Measurements from ENCODE around the gene GALNS. TPM values are rescaled to one million over a fixed set of nuclear protein-coding genes. Genes with fewer than 3 reads are reported as not detected.
"Not testable (repeated sequence)": the region's sequence is repeated elsewhere in the genome, so short reads cannot be mapped to it uniquely, and the experiment has no call there.

The GALNS gene
- total RNA-seq, 1 experiment from 2014 or later = 62.3 TPM

- no peaks in the 10 kb centered on the region for H3K79me2 ChIP-seq (ENCODE audit: low read depth)
- H3K4me1 ChIP-seq (replicated peaks; ENCODE audit: insufficient read depth) = no peaks in the 10 kb centered on the region
- intact Hi-C loops (cut with micrococcal nuclease; ENCODE audit: unreplicated experiment) = no loop called here
- H3K27me3 ChIP-seq (ENCODE audit: insufficient read depth, low read depth) = no peaks in the 10 kb centered on the region
- no TSS peak for BruUV-seq (replicated peaks)
- H3K27ac ChIP-seq = no peak overlapping the region
- H3K4me2 ChIP-seq = no peak overlapping the region
- DNase-seq = no peak
- no peaks in the 10 kb centered on the region for H3K9me3 ChIP-seq (ENCODE audit: insufficient read depth, low read depth)
- no peaks in the 10 kb centered on the region for H4K20me1 ChIP-seq (ENCODE audit: insufficient read depth)
- peaks cover 4% of the 10 kb centered on the region; the same call in 1 of the 2 replicates for H3F3A ChIP-seq (ENCODE audit: insufficient read depth, low read depth)
- H3K36me3 ChIP-seq (ENCODE audit: low read depth) = no peaks in the 10 kb centered on the region
- no peak for TF ChIP-seq EZH2 (IDR thresholded peaks at IDR 0.05; ENCODE audit: low read depth)
- TF ChIP-seq, protein P1, sequence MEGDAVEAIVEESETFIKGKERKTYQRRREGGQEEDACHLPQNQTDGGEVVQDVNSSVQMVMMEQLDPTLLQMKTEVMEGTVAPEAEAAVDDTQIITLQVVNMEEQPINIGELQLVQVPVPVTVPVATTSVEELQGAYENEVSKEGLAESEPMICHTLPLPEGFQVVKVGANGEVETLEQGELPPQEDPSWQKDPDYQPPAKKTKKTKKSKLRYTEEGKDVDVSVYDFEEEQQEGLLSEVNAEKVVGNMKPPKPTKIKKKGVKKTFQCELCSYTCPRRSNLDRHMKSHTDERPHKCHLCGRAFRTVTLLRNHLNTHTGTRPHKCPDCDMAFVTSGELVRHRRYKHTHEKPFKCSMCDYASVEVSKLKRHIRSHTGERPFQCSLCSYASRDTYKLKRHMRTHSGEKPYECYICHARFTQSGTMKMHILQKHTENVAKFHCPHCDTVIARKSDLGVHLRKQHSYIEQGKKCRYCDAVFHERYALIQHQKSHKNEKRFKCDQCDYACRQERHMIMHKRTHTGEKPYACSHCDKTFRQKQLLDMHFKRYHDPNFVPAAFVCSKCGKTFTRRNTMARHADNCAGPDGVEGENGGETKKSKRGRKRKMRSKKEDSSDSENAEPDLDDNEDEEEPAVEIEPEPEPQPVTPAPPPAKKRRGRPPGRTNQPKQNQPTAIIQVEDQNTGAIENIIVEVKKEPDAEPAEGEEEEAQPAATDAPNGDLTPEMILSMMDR (conservative IDR thresholded peaks at IDR 0.05) = no peak
- ChIA-PET CTCF (no interaction called here), POLR2A (ENCODE audit: unreplicated experiment) (no interaction called here)
- no peaks in the 10 kb centered on the region for H3K9me2 ChIP-seq (ENCODE audit: insufficient read depth)
- no peak overlapping the region for H2AFZ ChIP-seq
- H3K4me3 ChIP-seq = no peak overlapping the region
Observed at GRCh38 chr16:88792078-88792550, 64.6 kb downstream of the GALNS start.

DNA sequence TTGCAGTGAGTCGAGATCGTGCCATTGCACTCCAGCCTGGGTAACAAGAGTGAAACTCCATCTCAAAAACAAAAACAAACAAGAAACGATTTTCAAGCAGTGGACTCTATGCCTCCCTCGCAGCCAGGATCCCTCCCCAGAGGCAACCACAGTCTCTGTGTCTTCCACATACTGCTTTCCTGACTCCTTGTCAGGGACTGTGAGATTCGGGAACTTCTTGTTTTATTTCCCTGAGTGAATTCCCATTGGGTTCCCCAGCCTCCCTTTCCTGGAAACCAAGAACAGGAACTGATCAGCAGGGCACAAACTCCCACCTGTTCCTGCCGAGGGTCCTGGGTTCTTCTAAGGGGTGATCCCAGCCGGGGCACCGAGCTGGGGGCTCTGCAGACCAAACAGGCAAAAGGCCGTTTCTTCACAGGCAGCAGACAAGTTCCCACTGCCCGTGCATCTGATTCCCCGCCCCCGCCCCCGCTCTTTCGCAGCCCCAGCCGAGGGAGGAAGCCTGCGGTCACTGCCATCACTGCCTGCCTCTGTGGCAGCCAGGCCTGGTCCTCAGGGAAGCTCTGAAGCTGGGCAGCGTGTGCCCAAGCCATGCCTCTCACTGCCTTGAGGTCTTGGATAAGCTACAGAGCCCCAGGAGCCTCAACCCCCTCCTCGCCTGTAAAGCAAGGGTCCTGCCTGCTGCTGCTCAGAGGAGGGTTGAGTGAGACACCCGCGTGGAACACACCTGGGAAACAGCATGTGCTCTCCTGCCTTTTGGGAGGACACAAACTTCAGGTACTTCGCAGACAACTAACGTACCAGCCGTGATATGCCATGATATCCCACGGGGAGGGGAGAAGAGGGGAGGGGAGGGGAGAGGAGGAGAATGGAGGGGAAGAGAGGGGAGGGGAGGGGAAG, 66.2 kb downstream of the GALNS start:
- no peak for DNase-seq
- Histone ChIP-seq H3K9me3 (ENCODE audit: insufficient read depth, low read depth) (no peaks in the 10 kb centered on the region), H3K36me3 (ENCODE audit: low read depth) (no peaks in the 10 kb centered on the region), H4K20me1 (ENCODE audit: insufficient read depth) (no peaks in the 10 kb centered on the region), H3K9me2 (ENCODE audit: insufficient read depth) (no peaks in the 10 kb centered on the region), H3K79me2 (ENCODE audit: low read depth) (no peaks in the 10 kb centered on the region), H2AFZ (no peak overlapping the region), H3K4me1 (replicated peaks; ENCODE audit: insufficient read depth) (no peaks in the 10 kb centered on the region), H3K27ac (no peak overlapping the region), H3F3A (ENCODE audit: insufficient read depth, low read depth) (peaks cover 6% of the 10 kb centered on the region; the same call in 1 of the 2 replicates), H3K27me3 (ENCODE audit: insufficient read depth, low read depth) (no peaks in the 10 kb centered on the region), H3K4me3 (no peak overlapping the region), H3K4me2 (no peak overlapping the region)
- BruUV-seq (replicated peaks) = no TSS peak
- CTCF ChIA-PET = no interaction called here
- intact Hi-C loops (cut with micrococcal nuclease; ENCODE audit: unreplicated experiment) = no loop called here
- POLR2A ChIA-PET (ENCODE audit: unreplicated experiment) = no interaction called here
- TF ChIP-seq, protein P1 (conservative IDR thresholded peaks at IDR 0.05) = no peak
- no peak for TF ChIP-seq EZH2 (IDR thresholded peaks at IDR 0.05; ENCODE audit: low read depth)

DNA sequence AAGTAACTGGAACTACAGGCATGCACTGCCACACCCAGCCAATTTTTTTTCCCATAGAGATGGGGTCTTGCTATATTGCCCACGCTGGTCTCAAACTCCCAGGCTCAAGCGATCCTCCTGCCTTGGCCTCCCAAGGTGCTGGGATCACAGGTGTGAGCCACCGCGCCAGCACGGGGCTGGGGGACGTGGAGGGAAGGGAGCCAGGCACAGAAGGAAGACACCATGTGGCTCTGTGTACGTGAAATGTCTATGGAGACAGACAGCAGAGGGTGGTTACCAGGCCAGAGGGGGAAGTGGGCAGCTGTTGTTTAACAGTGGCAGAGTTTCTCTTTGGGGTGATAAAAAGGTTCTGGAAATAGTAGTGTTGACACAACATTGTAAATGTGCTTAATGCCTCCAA, 67.2 kb downstream of the GALNS start:
- no peaks in the 10 kb centered on the region for H3K9me3 ChIP-seq (ENCODE audit: insufficient read depth, low read depth)
- POLR2A ChIA-PET (ENCODE audit: unreplicated experiment) = no interaction called here
- no peak overlapping the region for H3K4me3 ChIP-seq
- H3K79me2 ChIP-seq (ENCODE audit: low read depth) = no peaks in the 10 kb centered on the region
- no peaks in the 10 kb centered on the region for H3K36me3 ChIP-seq (ENCODE audit: low read depth)
- no peak overlapping the region for H3K4me2 ChIP-seq
- DNase-seq = no peak
- BruUV-seq (replicated peaks) = no TSS peak
- H3K27me3 ChIP-seq (ENCODE audit: insufficient read depth, low read depth) = no peaks in the 10 kb centered on the region
- no peak overlapping the region for H2AFZ ChIP-seq
- H4K20me1 ChIP-seq (ENCODE audit: insufficient read depth) = no peaks in the 10 kb centered on the region
- no peak for TF ChIP-seq EZH2 (IDR thresholded peaks at IDR 0.05; ENCODE audit: low read depth)
- TF ChIP-seq, protein P1 (conservative IDR thresholded peaks at IDR 0.05) = no peak
- H3K9me2 ChIP-seq (ENCODE audit: insufficient read depth) = no peaks in the 10 kb centered on the region
- intact Hi-C loops (cut with micrococcal nuclease; ENCODE audit: unreplicated experiment) = no loop called here
- CTCF ChIA-PET = no interaction called here
- H3K4me1 ChIP-seq (replicated peaks; ENCODE audit: insufficient read depth) = no peaks in the 10 kb centered on the region
- H3K27ac ChIP-seq = no peak overlapping the region
- H3F3A ChIP-seq (ENCODE audit: insufficient read depth, low read depth) = peaks cover 6% of the 10 kb centered on the region; the same call in 1 of the 2 replicates

DNA sequence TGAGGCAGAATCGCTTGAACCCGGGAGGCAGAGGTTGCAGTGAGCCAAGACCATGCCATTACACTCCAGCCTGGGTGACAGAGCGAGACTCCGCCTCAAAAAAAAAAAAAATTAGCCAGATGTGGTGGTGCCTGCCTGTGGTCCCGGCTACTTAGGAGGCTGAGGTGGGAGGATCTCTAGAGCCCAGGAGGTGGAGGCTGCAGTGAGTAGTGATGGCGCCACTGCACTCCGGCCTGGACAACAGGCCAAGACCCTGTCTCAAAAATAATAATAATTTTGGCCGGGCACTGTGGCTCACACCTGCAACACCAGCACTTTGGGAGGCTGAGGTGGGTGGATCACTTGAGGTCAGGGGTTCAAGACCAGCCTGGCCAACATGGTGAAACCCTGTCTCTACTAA, 68.0 kb downstream of the GALNS start:
- H4K20me1 ChIP-seq (ENCODE audit: insufficient read depth); H3K4me2 ChIP-seq; H3K4me3 ChIP-seq; POLR2A ChIA-PET (ENCODE audit: unreplicated experiment); DNase-seq; H2AFZ ChIP-seq; BruUV-seq (replicated peaks); intact Hi-C loops (cut with micrococcal nuclease; ENCODE audit: unreplicated experiment); H3K27me3 ChIP-seq (ENCODE audit: insufficient read depth, low read depth); H3K79me2 ChIP-seq (ENCODE audit: low read depth); H3K4me1 ChIP-seq (replicated peaks; ENCODE audit: insufficient read depth); H3K9me2 ChIP-seq (ENCODE audit: insufficient read depth); H3K27ac ChIP-seq; H3K36me3 ChIP-seq (ENCODE audit: low read depth); H3K9me3 ChIP-seq (ENCODE audit: insufficient read depth, low read depth): not testable (repeated sequence)
- H3F3A ChIP-seq (ENCODE audit: insufficient read depth, low read depth) = peaks cover 12% of the 10 kb centered on the region
- CTCF ChIA-PET = interaction anchor here (2.0 kb wide), 1 partner anchor 52 kb away, joined by 6 read pairs; no protein-coding TSS in a partner anchor
